Gastrocnemius medialis (tissue), 4 donors: ENCODE measurements around the gene MAFB.

Experiments
- CTCF ChIP-seq, 5 experiments: fragments of 450-650 bp in 3 of 5; fragments of 200-600 bp in 2 of 5; sonication (generic) in 2 of 5; IDR thresholded peaks in 4 of 5; conservative IDR thresholded peaks in 1 of 5; 1 replicate in 4 of 5; 2 replicates in 1 of 5; pipeline ENCODE4 v1.5.1; 2016 to 2019; ENCODE audit warnings: antibody characterized with exemption in 5 of 5, mild to moderate bottlenecking in 3 of 5, moderate library complexity in 3 of 5
- POLR2A ChIP-seq, 2 donors: fragments of 450-650 bp; IDR thresholded peaks; one replicate each; pipeline ENCODE4 v1.6.1; 2017; ENCODE audit warnings: antibody characterized with exemption in 2 of 2, mild to moderate bottlenecking in 2 of 2, moderate library complexity in 2 of 2

GRCh38 chr20:40694246-40694645 lies 5.2 kb upstream of the MAFB start:
- TF ChIP-seq POLR2A (IDR thresholded peaks at IDR 0.05) = no peak
- TF ChIP-seq CTCF (IDR thresholded peaks at IDR 0.05 in 4 of 5, conservative IDR thresholded peaks at IDR 0.05 in 1 of 5) = no peak
